Measurements from ENCODE around the gene PSMF1. TPM values are rescaled to one million over a fixed set of nuclear protein-coding genes. Genes with fewer than 3 reads are reported as not detected.

Gene PSMF1
- total RNA-seq, 1 donor from 2014 or later = 133 TPM

DNA sequence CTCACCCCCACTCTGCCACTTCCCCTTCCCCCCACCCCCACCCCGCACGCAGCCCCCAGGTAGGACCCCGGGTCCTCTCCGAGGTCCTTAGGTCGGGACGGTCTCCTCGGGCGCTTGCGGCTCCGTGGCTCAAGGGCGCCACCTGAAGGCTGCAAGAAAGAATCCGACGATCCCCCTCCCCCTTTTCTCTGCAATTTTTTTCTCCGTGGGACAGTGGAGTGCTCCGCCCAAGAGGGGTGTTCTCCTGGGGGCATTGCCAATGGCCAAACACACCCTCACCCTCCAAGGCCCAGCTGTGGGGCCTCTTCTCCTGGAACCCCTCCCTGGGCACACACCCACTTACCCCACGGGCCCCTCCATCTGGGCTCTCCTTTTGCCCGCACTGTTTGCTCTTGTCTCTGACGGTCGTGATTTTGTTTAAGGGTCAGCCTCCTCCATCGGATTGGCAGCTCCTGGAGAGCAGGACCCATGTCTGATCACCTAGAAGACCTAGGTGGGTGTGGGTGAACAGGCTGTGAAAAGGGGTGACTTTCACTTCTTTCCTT is 67.5 kb downstream of the PSMF1 start:
- Histone ChIP-seq H3K4me3 (peak overlapping the region; percentile 53), H3K4me1 (peaks cover 5% of the 10 kb centered on the region), H3K9me3 (no peaks in the 10 kb centered on the region), H3K27me3 (no peaks in the 10 kb centered on the region), H3K27ac (no peak overlapping the region), H3K36me3 (no peaks in the 10 kb centered on the region)
- intact Hi-C loops (cut with DNase I) = no loop called here
- DNase-seq (peak; percentile 76), ATAC-seq (peak; percentile 71)
- TF ChIP-seq, protein P1, sequence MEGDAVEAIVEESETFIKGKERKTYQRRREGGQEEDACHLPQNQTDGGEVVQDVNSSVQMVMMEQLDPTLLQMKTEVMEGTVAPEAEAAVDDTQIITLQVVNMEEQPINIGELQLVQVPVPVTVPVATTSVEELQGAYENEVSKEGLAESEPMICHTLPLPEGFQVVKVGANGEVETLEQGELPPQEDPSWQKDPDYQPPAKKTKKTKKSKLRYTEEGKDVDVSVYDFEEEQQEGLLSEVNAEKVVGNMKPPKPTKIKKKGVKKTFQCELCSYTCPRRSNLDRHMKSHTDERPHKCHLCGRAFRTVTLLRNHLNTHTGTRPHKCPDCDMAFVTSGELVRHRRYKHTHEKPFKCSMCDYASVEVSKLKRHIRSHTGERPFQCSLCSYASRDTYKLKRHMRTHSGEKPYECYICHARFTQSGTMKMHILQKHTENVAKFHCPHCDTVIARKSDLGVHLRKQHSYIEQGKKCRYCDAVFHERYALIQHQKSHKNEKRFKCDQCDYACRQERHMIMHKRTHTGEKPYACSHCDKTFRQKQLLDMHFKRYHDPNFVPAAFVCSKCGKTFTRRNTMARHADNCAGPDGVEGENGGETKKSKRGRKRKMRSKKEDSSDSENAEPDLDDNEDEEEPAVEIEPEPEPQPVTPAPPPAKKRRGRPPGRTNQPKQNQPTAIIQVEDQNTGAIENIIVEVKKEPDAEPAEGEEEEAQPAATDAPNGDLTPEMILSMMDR (IDR thresholded peaks at IDR 0.05) = peak; percentile 57

DNA sequence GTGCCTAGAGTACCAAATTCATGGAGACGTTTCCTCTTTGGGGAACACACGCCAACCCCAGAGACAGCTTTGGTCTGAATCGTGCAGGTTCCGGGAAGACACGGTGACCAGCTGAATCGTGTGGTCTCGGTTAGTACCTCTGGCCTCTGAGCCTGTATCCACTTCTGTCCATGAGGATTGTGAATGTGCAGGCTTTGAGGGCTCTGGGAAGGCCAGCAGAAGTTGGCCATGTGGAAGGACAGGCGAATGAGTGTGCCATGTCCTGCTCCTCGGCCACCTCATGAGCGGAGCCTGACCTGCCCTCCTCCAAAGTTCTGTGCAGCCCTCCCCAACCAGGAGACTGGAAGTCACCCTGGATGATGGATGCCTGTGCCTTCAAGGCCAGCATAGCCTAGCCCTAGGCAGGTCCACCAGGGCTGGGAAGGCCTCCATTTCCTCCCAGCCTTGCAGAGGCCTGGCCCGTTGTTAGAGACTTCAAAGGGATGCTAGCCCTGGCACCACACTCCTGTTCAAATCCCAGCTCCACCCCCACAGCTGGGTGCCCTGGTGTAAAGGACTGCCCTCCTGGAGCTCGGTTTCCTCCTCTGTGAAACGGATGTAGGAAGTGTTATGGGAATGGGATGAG is 68.1 kb downstream of the PSMF1 start:
- ATAC-seq = no peak
- TF ChIP-seq, protein P1 (IDR thresholded peaks at IDR 0.05) = no peak
- no peaks in the 10 kb centered on the region for H3K27me3 ChIP-seq
- no peak overlapping the region for H3K27ac ChIP-seq
- H3K4me1 ChIP-seq = peaks cover 8% of the 10 kb centered on the region
- H3K9me3 ChIP-seq = no peaks in the 10 kb centered on the region
- no peaks in the 10 kb centered on the region for H3K36me3 ChIP-seq
- H3K4me3 ChIP-seq = no peak overlapping the region
- DNase-seq = no peak
- intact Hi-C loops (cut with DNase I) = no loop called here

DNA sequence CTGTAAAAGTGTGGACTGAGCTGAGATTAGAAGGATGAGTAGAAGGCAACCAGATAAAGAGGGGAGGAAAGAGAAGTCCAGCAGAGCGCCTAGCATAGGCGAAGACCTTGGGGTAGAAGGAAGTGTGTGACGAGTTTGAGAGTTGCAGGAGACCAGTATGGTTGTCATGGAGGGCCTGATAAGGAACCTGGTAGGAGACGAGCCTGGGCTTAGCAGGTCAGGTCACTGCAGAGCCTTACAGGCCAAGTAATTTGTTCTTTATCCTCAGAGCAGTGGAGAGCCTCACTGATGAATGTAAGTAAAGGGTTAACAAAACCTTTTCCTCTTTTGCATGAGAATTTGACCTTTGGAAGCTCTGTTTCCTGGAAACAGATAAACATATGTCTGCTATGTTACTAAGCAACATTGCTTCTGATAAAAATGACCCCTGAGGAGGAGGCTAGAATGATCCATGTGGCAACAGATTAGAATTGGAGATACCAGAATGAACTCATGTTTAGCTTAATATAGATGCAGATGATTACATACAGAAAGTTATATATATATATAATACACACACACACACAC is 69.3 kb downstream of the PSMF1 start:
- no peaks in the 10 kb centered on the region for H3K9me3 ChIP-seq
- DNase-seq (no peak), ATAC-seq (no peak)
- no peak overlapping the region for H3K4me3 ChIP-seq
- TF ChIP-seq, protein P1 (IDR thresholded peaks at IDR 0.05) = no peak
- no peaks in the 10 kb centered on the region for H3K36me3 ChIP-seq
- intact Hi-C loops (cut with DNase I) = no loop called here
- peaks cover 8% of the 10 kb centered on the region for H3K4me1 ChIP-seq
- H3K27me3 ChIP-seq = no peaks in the 10 kb centered on the region
- H3K27ac ChIP-seq = no peak overlapping the region

DNA sequence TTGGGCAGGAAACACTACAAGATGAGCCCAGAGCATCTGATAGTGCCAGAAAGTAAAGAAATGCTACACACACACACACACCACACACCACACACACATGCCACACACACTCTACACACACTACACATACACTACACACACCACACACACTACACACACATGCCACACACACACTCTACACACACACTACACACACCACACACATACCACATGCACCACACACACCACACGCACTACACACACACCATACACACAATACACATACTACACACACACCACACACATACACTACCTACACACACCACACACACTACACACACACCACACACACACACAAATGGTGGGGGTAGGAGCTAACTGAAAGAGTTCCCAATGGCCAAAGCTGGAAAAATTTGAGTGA is 69.9 kb downstream of the PSMF1 start:
- TF ChIP-seq, protein P1 (IDR thresholded peaks at IDR 0.05) = no peak
- Histone ChIP-seq H3K9me3 (no peaks in the 10 kb centered on the region), H3K4me3 (no peak overlapping the region), H3K27me3 (no peaks in the 10 kb centered on the region), H3K27ac (no peak overlapping the region), H3K4me1 (peaks cover 8% of the 10 kb centered on the region), H3K36me3 (no peaks in the 10 kb centered on the region)
- DNase-seq = no peak
- ATAC-seq = no peak
- intact Hi-C loops (cut with DNase I) = no loop called here

DNA sequence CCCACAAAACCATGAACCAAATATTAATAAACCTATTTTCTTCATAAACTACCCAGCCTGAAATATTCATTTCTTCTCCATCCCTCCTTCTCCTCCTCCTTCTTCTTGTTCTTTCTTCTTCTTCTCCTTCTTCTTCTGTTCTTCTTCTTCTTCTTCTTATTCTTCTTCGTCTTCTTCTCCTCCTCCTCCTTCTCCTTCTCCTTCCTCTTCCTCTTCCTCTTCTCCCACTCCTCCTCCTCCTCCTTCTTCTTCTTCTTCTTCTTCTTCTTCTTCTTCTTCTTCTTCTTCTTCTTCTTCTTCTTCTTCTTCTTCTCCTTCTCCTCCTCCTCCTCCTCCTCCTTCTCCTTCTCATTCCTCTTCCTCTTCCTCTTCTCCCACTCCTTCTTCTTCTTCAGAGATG is 71.4 kb downstream of the PSMF1 start:
- ATAC-seq (no peak), DNase-seq (no peak)
- Histone ChIP-seq H3K4me1 (peaks cover 8% of the 10 kb centered on the region), H3K36me3 (no peaks in the 10 kb centered on the region), H3K9me3 (no peaks in the 10 kb centered on the region), H3K27me3 (no peaks in the 10 kb centered on the region), H3K27ac (no peak overlapping the region), H3K4me3 (no peak overlapping the region)
- intact Hi-C loops (cut with DNase I) = no loop called here
- TF ChIP-seq, protein P1 (IDR thresholded peaks at IDR 0.05) = no peak

Measured in upper lobe of right lung (tissue), 1 donor.